ENCODE data around the gene LRRC75A. TPM values are rescaled to one million over a fixed set of nuclear protein-coding genes. Genes with fewer than 3 reads are reported as not detected.

LRRC75A gene
- total RNA-seq, 2 donors from 2014 or later, result 3.2 to 5.0 TPM

DNA sequence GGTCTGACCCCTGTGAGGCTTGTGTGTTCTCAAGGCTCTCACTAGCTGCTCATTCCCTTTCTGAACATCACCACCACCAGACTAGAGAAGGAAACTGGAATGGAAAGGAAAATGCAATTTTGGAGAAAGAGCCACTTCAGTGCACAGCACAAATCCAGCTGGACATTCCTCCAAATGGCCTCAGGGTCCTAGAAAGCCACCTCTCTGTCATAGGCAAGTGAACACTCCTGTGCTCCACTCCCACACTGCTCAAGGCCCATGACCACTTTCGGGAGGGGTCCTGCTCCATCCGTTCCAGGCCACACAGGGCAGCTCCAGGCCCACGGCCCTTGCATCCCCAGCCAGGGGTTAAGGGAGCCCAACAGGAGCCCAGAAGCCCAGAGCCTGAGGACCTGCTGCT, 2.6 kb downstream of the LRRC75A start:
- H3K27me3 ChIP-seq (ENCODE audit: control insufficient read depth, insufficient read depth, low read length, poor library complexity, severe bottlenecking), result peaks cover 38% of the 10 kb centered on the region
- WGBS, 2 experiments (ENCODE audit: insufficient coverage in 1 of 2, insufficient read length in 1 of 2), result 85% methylated on average over 3 of the region's 3 CpGs; no CpG with 5 or more reads in 1 of the 2 experiments
- H3K4me1 Mint-ChIP-seq, result peaks cover 34% of the 10 kb centered on the region

GRCh38 chr17:16488968-16489337, 3.0 kb downstream of the LRRC75A start:
- Histone ChIP-seq H3K27ac (ENCODE audit: low read depth, low read length) (no peak overlapping the region), H3K4me3 (ENCODE audit: low read length) (no peak overlapping the region), H3K9me3 (ENCODE audit: control insufficient read depth, low read length) (no peaks in the 10 kb centered on the region), H3K27me3 (ENCODE audit: control insufficient read depth, insufficient read depth, low read length, poor library complexity, severe bottlenecking) (peaks cover 33% of the 10 kb centered on the region), H3K4me1 (ENCODE audit: control insufficient read depth, insufficient read depth, low read length) (peaks cover 14% of the 10 kb centered on the region), H3K36me3 (ENCODE audit: control insufficient read depth, insufficient read depth, low read length) (no peaks in the 10 kb centered on the region), H3K9ac (ENCODE audit: extremely low read depth, low read length, poor library complexity, severe bottlenecking) (no peak overlapping the region)
- H3K36me3 Mint-ChIP-seq (ENCODE audit: low read depth), result no peaks in the 10 kb centered on the region
- peaks cover 38% of the 10 kb centered on the region for H3K4me1 Mint-ChIP-seq
- H3K27me3 Mint-ChIP-seq (ENCODE audit: insufficient read depth), result peaks cover 39% of the 10 kb centered on the region
- peak overlapping the region; percentile 9 for H3K27ac Mint-ChIP-seq
- no peak overlapping the region for H3K4me3 Mint-ChIP-seq
- TF ChIP-seq CTCF (conservative IDR thresholded peaks at IDR 0.05), result no peak
- H3K9me3 Mint-ChIP-seq, result no peaks in the 10 kb centered on the region
- 86 to 93% methylated on average over 4 of the region's 4 CpGs for WGBS, 2 experiments (ENCODE audit: insufficient coverage in 1 of 2, insufficient read length in 1 of 2)
- no peak for DNase-seq

More for the DNA sequence above, 2.6 kb downstream of the LRRC75A start:
- no peak for TF ChIP-seq CTCF (conservative IDR thresholded peaks at IDR 0.05)
- Mint-ChIP-seq H3K27ac (no peak overlapping the region), H3K4me3 (no peak overlapping the region), H3K36me3 (ENCODE audit: low read depth) (no peaks in the 10 kb centered on the region), H3K9me3 (no peaks in the 10 kb centered on the region), H3K27me3 (ENCODE audit: insufficient read depth) (peaks cover 42% of the 10 kb centered on the region)
- H3K4me1 ChIP-seq (ENCODE audit: control insufficient read depth, insufficient read depth, low read length), result peaks cover 12% of the 10 kb centered on the region
- no peaks in the 10 kb centered on the region for H3K36me3 ChIP-seq (ENCODE audit: control insufficient read depth, insufficient read depth, low read length)
- no peaks in the 10 kb centered on the region for H3K9me3 ChIP-seq (ENCODE audit: control insufficient read depth, low read length)
- H3K9ac ChIP-seq (ENCODE audit: extremely low read depth, low read length, poor library complexity, severe bottlenecking), result no peak overlapping the region
- no peak for DNase-seq
- no peak overlapping the region for H3K4me3 ChIP-seq (ENCODE audit: low read length)
- H3K27ac ChIP-seq (ENCODE audit: low read depth, low read length), result no peak overlapping the region

DNA sequence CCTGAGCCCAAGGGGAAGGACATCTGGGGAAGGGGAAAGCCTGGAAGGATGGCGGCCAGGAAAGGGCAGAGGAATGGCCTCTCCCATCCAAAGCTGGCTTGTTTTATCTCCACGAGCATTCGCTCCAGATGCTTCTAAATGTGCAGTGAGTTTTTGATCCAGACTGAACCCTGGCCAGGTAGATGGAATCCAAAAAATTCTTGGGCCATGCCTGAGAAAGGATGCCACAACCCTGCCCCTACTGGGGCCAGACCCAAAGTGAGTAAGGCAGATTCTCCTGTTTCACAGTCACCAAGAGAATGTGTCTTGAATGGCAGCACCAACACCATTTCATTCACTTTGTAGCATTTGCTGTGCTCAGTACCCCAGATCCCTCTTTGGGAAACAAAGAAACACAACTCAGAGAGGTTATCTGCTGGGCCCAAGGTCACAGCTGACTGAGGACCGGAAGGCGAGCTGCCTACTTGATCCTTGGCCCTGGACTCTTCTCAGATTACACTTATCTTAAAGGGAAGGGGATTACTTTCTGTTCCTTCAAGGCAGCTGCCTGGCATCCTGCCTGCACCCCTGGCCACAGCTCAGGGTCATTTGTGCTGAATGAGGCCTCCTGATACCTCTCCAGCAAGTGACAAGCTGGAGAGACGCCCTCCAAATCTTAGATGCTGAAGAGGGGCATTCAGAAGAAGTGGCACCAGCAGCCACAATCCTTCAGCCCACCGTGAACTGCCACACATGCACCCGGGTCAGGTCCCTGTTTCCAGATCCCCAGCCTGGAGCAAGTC, 3.6 kb downstream of the LRRC75A start:
- H3K4me1 Mint-ChIP-seq, result peaks cover 38% of the 10 kb centered on the region
- TF ChIP-seq CTCF (conservative IDR thresholded peaks at IDR 0.05), result no peak
- Histone ChIP-seq H3K36me3 (ENCODE audit: control insufficient read depth, insufficient read depth, low read length) (no peaks in the 10 kb centered on the region), H3K4me1 (ENCODE audit: control insufficient read depth, insufficient read depth, low read length) (peaks cover 14% of the 10 kb centered on the region), H3K4me3 (ENCODE audit: low read length) (no peak overlapping the region), H3K27me3 (ENCODE audit: control insufficient read depth, insufficient read depth, low read length, poor library complexity, severe bottlenecking) (peaks cover 27% of the 10 kb centered on the region), H3K9me3 (ENCODE audit: control insufficient read depth, low read length) (no peaks in the 10 kb centered on the region), H3K9ac (ENCODE audit: extremely low read depth, low read length, poor library complexity, severe bottlenecking) (no peak overlapping the region), H3K27ac (ENCODE audit: low read depth, low read length) (no peak overlapping the region)
- WGBS, 2 experiments (ENCODE audit: insufficient coverage in 1 of 2, insufficient read length in 1 of 2), result 81 to 93% methylated on average over 6 to 8 of the region's 8 CpGs
- no peak overlapping the region for H3K4me3 Mint-ChIP-seq
- H3K27ac Mint-ChIP-seq, result peak overlapping the region; percentile 9
- no peaks in the 10 kb centered on the region for H3K36me3 Mint-ChIP-seq (ENCODE audit: low read depth)
- peaks cover 33% of the 10 kb centered on the region for H3K27me3 Mint-ChIP-seq (ENCODE audit: insufficient read depth)
- DNase-seq, result peak; percentile 60
- no peaks in the 10 kb centered on the region for H3K9me3 Mint-ChIP-seq

Measured in endodermal cell (in vitro differentiated cells).